HL-60 (cell line): ENCODE data around the gene BCAN.

Experiments used
- POLR2AphosphoS5 ChIP-seq: IDR thresholded peaks from 2 replicates; pipeline ENCODE4 v1.6.1; 2012; ENCODE audit warnings: low read depth
- TF ChIP-seq, protein P1 (sequence below): IDR thresholded peaks from 2 replicates; pipeline ENCODE4 v1.6.1; 2012; ENCODE audit warnings: low read depth; ENCODE audit not compliant: insufficient replicate concordance
- TF ChIP-seq, protein P2 (sequence below): IDR thresholded peaks from one replicate; pipeline ENCODE4 v1.5.1; 2011; ENCODE audit warnings: low read length, control low read depth, inconsistent platforms; ENCODE audit not compliant: insufficient read depth

DNA sequence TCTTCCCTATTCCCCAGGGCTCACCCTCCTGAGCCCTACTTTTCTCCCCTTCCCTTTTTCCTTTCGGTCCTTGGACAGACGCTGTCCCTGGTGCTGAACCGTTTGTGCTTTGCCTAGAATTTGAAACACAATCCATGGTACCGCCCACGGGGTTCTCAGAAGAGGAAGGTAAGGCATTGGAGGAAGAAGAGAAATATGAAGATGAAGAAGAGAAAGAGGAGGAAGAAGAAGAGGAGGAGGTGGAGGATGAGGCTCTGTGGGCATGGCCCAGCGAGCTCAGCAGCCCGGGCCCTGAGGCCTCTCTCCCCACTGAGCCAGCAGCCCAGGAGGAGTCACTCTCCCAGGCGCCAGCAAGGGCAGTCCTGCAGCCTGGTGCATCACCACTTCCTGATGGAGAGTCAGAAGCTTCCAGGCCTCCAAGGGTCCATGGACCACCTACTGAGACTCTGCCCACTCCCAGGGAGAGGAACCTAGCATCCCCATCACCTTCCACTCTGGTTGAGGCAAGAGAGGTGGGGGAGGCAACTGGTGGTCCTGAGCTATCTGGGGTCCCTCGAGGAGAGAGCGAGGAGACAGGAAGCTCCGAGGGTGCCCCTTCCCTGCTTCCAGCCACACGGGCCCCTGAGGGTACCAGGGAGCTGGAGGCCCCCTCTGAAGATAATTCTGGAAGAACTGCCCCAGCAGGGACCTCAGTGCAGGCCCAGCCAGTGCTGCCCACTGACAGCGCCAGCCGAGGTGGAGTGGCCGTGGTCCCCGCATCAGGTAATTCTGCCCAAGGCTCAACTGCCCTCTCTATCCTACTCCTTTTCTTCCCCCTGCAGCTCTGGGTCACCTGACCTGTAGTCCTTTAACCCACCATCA is 10.4 kb downstream of the BCAN start:
- TF ChIP-seq, protein P1, sequence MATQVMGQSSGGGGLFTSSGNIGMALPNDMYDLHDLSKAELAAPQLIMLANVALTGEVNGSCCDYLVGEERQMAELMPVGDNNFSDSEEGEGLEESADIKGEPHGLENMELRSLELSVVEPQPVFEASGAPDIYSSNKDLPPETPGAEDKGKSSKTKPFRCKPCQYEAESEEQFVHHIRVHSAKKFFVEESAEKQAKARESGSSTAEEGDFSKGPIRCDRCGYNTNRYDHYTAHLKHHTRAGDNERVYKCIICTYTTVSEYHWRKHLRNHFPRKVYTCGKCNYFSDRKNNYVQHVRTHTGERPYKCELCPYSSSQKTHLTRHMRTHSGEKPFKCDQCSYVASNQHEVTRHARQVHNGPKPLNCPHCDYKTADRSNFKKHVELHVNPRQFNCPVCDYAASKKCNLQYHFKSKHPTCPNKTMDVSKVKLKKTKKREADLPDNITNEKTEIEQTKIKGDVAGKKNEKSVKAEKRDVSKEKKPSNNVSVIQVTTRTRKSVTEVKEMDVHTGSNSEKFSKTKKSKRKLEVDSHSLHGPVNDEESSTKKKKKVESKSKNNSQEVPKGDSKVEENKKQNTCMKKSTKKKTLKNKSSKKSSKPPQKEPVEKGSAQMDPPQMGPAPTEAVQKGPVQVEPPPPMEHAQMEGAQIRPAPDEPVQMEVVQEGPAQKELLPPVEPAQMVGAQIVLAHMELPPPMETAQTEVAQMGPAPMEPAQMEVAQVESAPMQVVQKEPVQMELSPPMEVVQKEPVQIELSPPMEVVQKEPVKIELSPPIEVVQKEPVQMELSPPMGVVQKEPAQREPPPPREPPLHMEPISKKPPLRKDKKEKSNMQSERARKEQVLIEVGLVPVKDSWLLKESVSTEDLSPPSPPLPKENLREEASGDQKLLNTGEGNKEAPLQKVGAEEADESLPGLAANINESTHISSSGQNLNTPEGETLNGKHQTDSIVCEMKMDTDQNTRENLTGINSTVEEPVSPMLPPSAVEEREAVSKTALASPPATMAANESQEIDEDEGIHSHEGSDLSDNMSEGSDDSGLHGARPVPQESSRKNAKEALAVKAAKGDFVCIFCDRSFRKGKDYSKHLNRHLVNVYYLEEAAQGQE: peak; percentile 98
- TF ChIP-seq, protein P2, sequence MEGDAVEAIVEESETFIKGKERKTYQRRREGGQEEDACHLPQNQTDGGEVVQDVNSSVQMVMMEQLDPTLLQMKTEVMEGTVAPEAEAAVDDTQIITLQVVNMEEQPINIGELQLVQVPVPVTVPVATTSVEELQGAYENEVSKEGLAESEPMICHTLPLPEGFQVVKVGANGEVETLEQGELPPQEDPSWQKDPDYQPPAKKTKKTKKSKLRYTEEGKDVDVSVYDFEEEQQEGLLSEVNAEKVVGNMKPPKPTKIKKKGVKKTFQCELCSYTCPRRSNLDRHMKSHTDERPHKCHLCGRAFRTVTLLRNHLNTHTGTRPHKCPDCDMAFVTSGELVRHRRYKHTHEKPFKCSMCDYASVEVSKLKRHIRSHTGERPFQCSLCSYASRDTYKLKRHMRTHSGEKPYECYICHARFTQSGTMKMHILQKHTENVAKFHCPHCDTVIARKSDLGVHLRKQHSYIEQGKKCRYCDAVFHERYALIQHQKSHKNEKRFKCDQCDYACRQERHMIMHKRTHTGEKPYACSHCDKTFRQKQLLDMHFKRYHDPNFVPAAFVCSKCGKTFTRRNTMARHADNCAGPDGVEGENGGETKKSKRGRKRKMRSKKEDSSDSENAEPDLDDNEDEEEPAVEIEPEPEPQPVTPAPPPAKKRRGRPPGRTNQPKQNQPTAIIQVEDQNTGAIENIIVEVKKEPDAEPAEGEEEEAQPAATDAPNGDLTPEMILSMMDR: no peak
- no peak for TF ChIP-seq POLR2AphosphoS5
